Renal cortex interstitium (tissue), 11 donors: ENCODE results near the gene ZGRF1. TPM values are rescaled to one million over a fixed set of nuclear protein-coding genes. Genes with fewer than 3 reads are reported as not detected.
"Not testable (repeated sequence)": the region's sequence is repeated elsewhere in the genome, so short reads cannot be mapped to it uniquely, and the experiment has no call there.

Source experiments
- DNase-seq, 11 donors: peaks; one replicate each; pipeline ENCODE4 v3.0.0-alpha.2; 2013; ENCODE audit warnings: low read depth in 9 of 11, low spot score in 4 of 11; ENCODE audit errors: extremely low read depth in 1 of 11
- polyA plus RNA-seq, 3 donors: library from polyadenylated mRNA; unstranded; fragments of 120-200 nt; gene quantifications; one replicate each; pipeline ENCODE4 v1.2.1, GENCODE V29; 2013; ENCODE audit not compliant: insufficient read length in 3 of 3

ZGRF1 gene
- polyA plus RNA-seq, 3 donors: 14.0 to 16.6 (median 14.2) TPM

GRCh38 chr4:112647785-112648184, 11.1 kb upstream of the ZGRF1 start:
- no peak for DNase-seq

GRCh38 chr4:112646632-112647537, 10.2 kb upstream of the ZGRF1 start:
- DNase-seq: no peak

GRCh38 chr4:112645541-112646329, 9.0 kb upstream of the ZGRF1 start:
- DNase-seq: no peak

GRCh38 chr4:112644595-112645535, 8.2 kb upstream of the ZGRF1 start:
- not testable (repeated sequence) for DNase-seq

- DNase-seq: no peak
These were observed 5.8 kb upstream of the ZGRF1 start for GRCh38 chr4:112642526-112642925.

- DNase-seq: no peak
These were observed 800 bp upstream of the ZGRF1 start for GRCh38 chr4:112637552-112637866.

- peak in 2 of 11 donors; percentile 11 to 20 for DNase-seq
These were observed 3.1 kb downstream of the ZGRF1 start for GRCh38 chr4:112633477-112634235.

- DNase-seq: no peak
These were observed 10.5 kb downstream of the ZGRF1 start for GRCh38 chr4:112626228-112626627.

- DNase-seq: no peak
These were observed 19.7 kb downstream of the ZGRF1 start for GRCh38 chr4:112616984-112617383.

- DNase-seq: not testable (repeated sequence)
These were observed 23.9 kb downstream of the ZGRF1 start for GRCh38 chr4:112612814-112613213.

GRCh38 chr4:112604589-112604988, 32.1 kb downstream of the ZGRF1 start:
- DNase-seq: peak; percentile 15 to 58 (median 29)

GRCh38 chr4:112594993-112595392, 41.7 kb downstream of the ZGRF1 start:
- no peak for DNase-seq

- DNase-seq: no peak
These were observed 43.1 kb downstream of the ZGRF1 start for GRCh38 chr4:112593438-112594133.

GRCh38 chr4:112592717-112593116, 44.0 kb downstream of the ZGRF1 start:
- no peak for DNase-seq

- DNase-seq: no peak
These were observed 45.1 kb downstream of the ZGRF1 start for GRCh38 chr4:112591593-112591992.

- DNase-seq: no peak
These were observed 47.5 kb downstream of the ZGRF1 start for GRCh38 chr4:112589206-112589605.

- DNase-seq: no peak
These were observed 50.6 kb downstream of the ZGRF1 start for GRCh38 chr4:112585977-112586736.
